Mucosa of stomach (tissue), 1 donor: ENCODE data around the gene MSANTD1.

Source experiments
- H3K27me3 ChIP-seq: one replicate; pipeline ENCODE4 v1.7.0; 2013; ENCODE audit warnings: mild to moderate bottlenecking, low read length; ENCODE audit not compliant: control insufficient read depth, insufficient read depth
- H3K36me3 ChIP-seq: one replicate; pipeline ENCODE4 v1.7.0; 2013; ENCODE audit warnings: low read length; ENCODE audit not compliant: control insufficient read depth, insufficient read depth
- H3K4me1 ChIP-seq: one replicate; pipeline ENCODE4 v1.7.0; 2013; ENCODE audit warnings: mild to moderate bottlenecking, low read length; ENCODE audit not compliant: control insufficient read depth, insufficient read depth
- H3K4me3 ChIP-seq: one replicate; pipeline ENCODE4 v1.7.0; 2013; ENCODE audit warnings: low read length
- H3K9ac ChIP-seq: one replicate; pipeline ENCODE4 v1.7.0; 2013; ENCODE audit warnings: mild to moderate bottlenecking, low read length, moderate library complexity
- H3K9me3 ChIP-seq: one replicate; pipeline ENCODE4 v1.7.0; 2013; ENCODE audit warnings: mild to moderate bottlenecking, low read length, moderate library complexity; ENCODE audit not compliant: control insufficient read depth
- donor health status: Pancreatic carcinoma.

MSANTD1 gene

GRCh38 chr4:3302173-3302785 is 53.3 kb downstream of the MSANTD1 start:
- Histone ChIP-seq H3K9ac (peak overlapping the region; percentile 1), H3K9me3 (no peaks in the 10 kb centered on the region), H3K27me3 (no peaks in the 10 kb centered on the region), H3K4me1 (peaks cover 53% of the 10 kb centered on the region), H3K4me3 (no peak overlapping the region), H3K36me3 (no peaks in the 10 kb centered on the region)

GRCh38 chr4:3302786-3303564 is 54.0 kb downstream of the MSANTD1 start:
- Histone ChIP-seq H3K9me3 (no peaks in the 10 kb centered on the region), H3K9ac (peak overlapping the region; percentile 1), H3K27me3 (no peaks in the 10 kb centered on the region), H3K36me3 (no peaks in the 10 kb centered on the region), H3K4me1 (peaks cover 53% of the 10 kb centered on the region), H3K4me3 (peak overlapping the region; percentile 6)

- H3K4me3 ChIP-seq: no peak overlapping the region
- H3K9me3 ChIP-seq: no peaks in the 10 kb centered on the region
- H3K9ac ChIP-seq: no peak overlapping the region
- peaks cover 53% of the 10 kb centered on the region for H3K4me1 ChIP-seq
- H3K36me3 ChIP-seq: no peaks in the 10 kb centered on the region
- no peaks in the 10 kb centered on the region for H3K27me3 ChIP-seq
These were observed 54.5 kb downstream of the MSANTD1 start for GRCh38 chr4:3303565-3303824.

- Histone ChIP-seq H3K4me3 (no peak overlapping the region), H3K4me1 (peaks cover 53% of the 10 kb centered on the region), H3K27me3 (no peaks in the 10 kb centered on the region), H3K9me3 (no peaks in the 10 kb centered on the region), H3K36me3 (no peaks in the 10 kb centered on the region), H3K9ac (no peak overlapping the region)
These were observed 55.2 kb downstream of the MSANTD1 start for GRCh38 chr4:3303923-3304710.

- Histone ChIP-seq H3K27me3 (no peaks in the 10 kb centered on the region), H3K9me3 (no peaks in the 10 kb centered on the region), H3K4me3 (no peak overlapping the region), H3K36me3 (no peaks in the 10 kb centered on the region), H3K9ac (no peak overlapping the region), H3K4me1 (peaks cover 47% of the 10 kb centered on the region)
These were observed 56.1 kb downstream of the MSANTD1 start for GRCh38 chr4:3304831-3305609.

- H3K36me3 ChIP-seq: no peaks in the 10 kb centered on the region
- H3K27me3 ChIP-seq: no peaks in the 10 kb centered on the region
- H3K9me3 ChIP-seq: no peaks in the 10 kb centered on the region
- H3K9ac ChIP-seq: no peak overlapping the region
- peaks cover 40% of the 10 kb centered on the region for H3K4me1 ChIP-seq
- no peak overlapping the region for H3K4me3 ChIP-seq
These were observed 56.8 kb downstream of the MSANTD1 start for GRCh38 chr4:3305610-3306371.
